ENCODE data around the gene ACADSB.

Gene ACADSB

GRCh38 chr10:123102673-123103072, 93.9 kb downstream of the ACADSB start:
- no peak overlapping the region for H4K8ac ChIP-seq (ENCODE audit: low read length)
- no peak overlapping the region for H2BK5ac ChIP-seq (ENCODE audit: low read depth, low read length, poor library complexity, severe bottlenecking)
- DNase-seq, result no peak
- H3K27ac ChIP-seq (ENCODE audit: low read length, poor library complexity, severe bottlenecking), result no peak overlapping the region
- no peak overlapping the region for H2AFZ ChIP-seq (ENCODE audit: low read depth, low read length)
- 49% methylated on average over 2 of the region's 2 CpGs for WGBS
- H3K27me3 ChIP-seq (ENCODE audit: control insufficient read depth in 1 of 2, insufficient read depth in 1 of 2, low read length in 2 of 2), result peaks cover 0 to 14% of the 10 kb centered on the region in 2 experiments
- no peak overlapping the region for H3K4me2 ChIP-seq (ENCODE audit: low read length, poor library complexity, severe bottlenecking)
- H2AK5ac ChIP-seq (ENCODE audit: low read length, severe bottlenecking), result no peak overlapping the region
- no peak overlapping the region for H3K4me3 ChIP-seq (ENCODE audit: insufficient read depth in 1 of 2, low read depth in 1 of 2, low read length in 2 of 2)
- H2BK12ac ChIP-seq (ENCODE audit: low read length in 2 of 2), result no peak overlapping the region
- H3K9me3 ChIP-seq (ENCODE audit: control insufficient read depth, low read length), result no peaks in the 10 kb centered on the region
- no peak overlapping the region for H3K18ac ChIP-seq (ENCODE audit: low read depth in 1 of 2, low read length in 2 of 2)
- no peaks in the 10 kb centered on the region for H3K36me3 ChIP-seq (ENCODE audit: control insufficient read depth in 1 of 2, insufficient read depth in 2 of 2, low read depth in 1 of 2, low read length in 2 of 2)
- H4K91ac ChIP-seq (ENCODE audit: low read length), result no peak overlapping the region
- no peaks in the 10 kb centered on the region for H3K79me1 ChIP-seq (replicated peaks; ENCODE audit: low read length, poor library complexity, severe bottlenecking)
- H3K9ac ChIP-seq (ENCODE audit: low read length), result no peak overlapping the region
- no peaks in the 10 kb centered on the region for H3K4me1 ChIP-seq (ENCODE audit: control insufficient read depth, insufficient read depth, low read depth, low read length)
- no peak overlapping the region for H3K23ac ChIP-seq (ENCODE audit: low read length in 2 of 2)
- no peak overlapping the region for H3K14ac ChIP-seq (ENCODE audit: low read length in 2 of 2)
- H2BK120ac ChIP-seq (ENCODE audit: low read depth, low read length), result no peak overlapping the region
- no peak overlapping the region for H2BK15ac ChIP-seq (ENCODE audit: low read depth, poor library complexity, severe bottlenecking)
- H3K4ac ChIP-seq (ENCODE audit: low read depth in 1 of 2, low read length in 2 of 2), result no peak overlapping the region

- H3K14ac ChIP-seq (ENCODE audit: low read length in 2 of 2), result no peak overlapping the region
- H3K27me3 ChIP-seq (ENCODE audit: control insufficient read depth in 1 of 2, insufficient read depth in 1 of 2, low read length in 2 of 2), result peaks cover under 1 to 14% of the 10 kb centered on the region in 2 experiments
- H3K36me3 ChIP-seq (ENCODE audit: control insufficient read depth in 1 of 2, insufficient read depth in 2 of 2, low read depth in 1 of 2, low read length in 2 of 2), result no peaks in the 10 kb centered on the region
- no peak overlapping the region for H3K4me2 ChIP-seq (ENCODE audit: low read length, poor library complexity, severe bottlenecking)
- H2AK5ac ChIP-seq (ENCODE audit: low read length, severe bottlenecking), result no peak overlapping the region
- H2BK5ac ChIP-seq (ENCODE audit: low read depth, low read length, poor library complexity, severe bottlenecking), result no peak overlapping the region
- 65% methylated on average over 9 of the region's 9 CpGs for whole genome bisulfite sequencing
- no peak overlapping the region for H3K23ac ChIP-seq (ENCODE audit: low read length in 2 of 2)
- no peak overlapping the region for H4K8ac ChIP-seq (ENCODE audit: low read length)
- H4K91ac ChIP-seq (ENCODE audit: low read length), result no peak overlapping the region
- no peak overlapping the region for H3K9ac ChIP-seq (ENCODE audit: low read length)
- no peak overlapping the region for H2BK120ac ChIP-seq (ENCODE audit: low read depth, low read length)
- no peaks in the 10 kb centered on the region for H3K79me1 ChIP-seq (replicated peaks; ENCODE audit: low read length, poor library complexity, severe bottlenecking)
- DNase-seq, result no peak
- H2AFZ ChIP-seq (ENCODE audit: low read depth, low read length), result no peak overlapping the region
- no peaks in the 10 kb centered on the region for H3K4me1 ChIP-seq (ENCODE audit: control insufficient read depth, insufficient read depth, low read depth, low read length)
- H3K4me3 ChIP-seq (ENCODE audit: insufficient read depth in 1 of 2, low read depth in 1 of 2, low read length in 2 of 2), result no peak overlapping the region
- no peak overlapping the region for H3K18ac ChIP-seq (ENCODE audit: low read depth in 1 of 2, low read length in 2 of 2)
- H3K4ac ChIP-seq (ENCODE audit: low read depth in 1 of 2, low read length in 2 of 2), result no peak overlapping the region
- no peak overlapping the region for H2BK15ac ChIP-seq (ENCODE audit: low read depth, poor library complexity, severe bottlenecking)
- no peaks in the 10 kb centered on the region for H3K9me3 ChIP-seq (ENCODE audit: control insufficient read depth, low read length)
- no peak overlapping the region for H3K27ac ChIP-seq (ENCODE audit: low read length, poor library complexity, severe bottlenecking)
- no peak overlapping the region for H2BK12ac ChIP-seq (ENCODE audit: low read length in 2 of 2)
Observed at GRCh38 chr10:123103944-123104343, 95.1 kb downstream of the ACADSB start.
